ENCODE results near the gene CHTOP.
"Not testable (repeated sequence)": the region's sequence is repeated elsewhere in the genome, so short reads cannot be mapped to it uniquely, and the experiment has no call there.

Gene CHTOP

GRCh38 chr1:153633754-153634665 is at the start of gene CHTOP:
Gene CHTOP, plus strand, starts transcription at chr1:153634066. Its CDS starts 2,523 bp downstream, at chr1:153636589.
- DNase-seq, result peak; percentile 95

GRCh38 chr1:153585006-153585405 is 48.9 kb upstream of the CHTOP start:
- DNase-seq, result no peak

GRCh38 chr1:153586347-153586746 is 47.5 kb upstream of the CHTOP start:
- DNase-seq, result no peak

GRCh38 chr1:153587314-153587713 is 46.6 kb upstream of the CHTOP start:
- no peak for DNase-seq

- not testable (repeated sequence) for DNase-seq
Observed at GRCh38 chr1:153588033-153588432, 45.8 kb upstream of the CHTOP start.

GRCh38 chr1:153588482-153588881 is 45.4 kb upstream of the CHTOP start:
- DNase-seq, result no peak

- DNase-seq, result no peak
Observed at GRCh38 chr1:153592748-153593147, 41.1 kb upstream of the CHTOP start.

- no peak for DNase-seq
Observed at GRCh38 chr1:153597206-153597605, 36.7 kb upstream of the CHTOP start.

- DNase-seq, result peak; percentile 80
Observed at GRCh38 chr1:153598309-153599172, 35.3 kb upstream of the CHTOP start.

GRCh38 chr1:153599847-153600246 is 34.0 kb upstream of the CHTOP start:
- no peak for DNase-seq

GRCh38 chr1:153602749-153603148 is 31.1 kb upstream of the CHTOP start:
- DNase-seq, result no peak

GRCh38 chr1:153606194-153606593 is 27.7 kb upstream of the CHTOP start:
- DNase-seq, result no peak

GRCh38 chr1:153607381-153607780 is 26.5 kb upstream of the CHTOP start:
- DNase-seq, result no peak

GRCh38 chr1:153608089-153608682 is 25.7 kb upstream of the CHTOP start:
- no peak for DNase-seq

GRCh38 chr1:153608742-153609584 is 24.9 kb upstream of the CHTOP start:
- no peak for DNase-seq

GRCh38 chr1:153609585-153609907 is 24.3 kb upstream of the CHTOP start:
- DNase-seq, result no peak

GRCh38 chr1:153610334-153610733 is 23.5 kb upstream of the CHTOP start:
- DNase-seq, result no peak

GRCh38 chr1:153610811-153611301 is 23.0 kb upstream of the CHTOP start:
- DNase-seq, result no peak

GRCh38 chr1:153611356-153611755 is 22.5 kb upstream of the CHTOP start:
- no peak for DNase-seq

GRCh38 chr1:153612111-153612754 is 21.6 kb upstream of the CHTOP start:
- DNase-seq, result no peak

GRCh38 chr1:153612755-153613331 is 21.0 kb upstream of the CHTOP start, which contains the start of gene S100A16:
Gene S100A16, minus strand, starts transcription at chr1:153613137. Its CDS starts 4,986 bp downstream, at chr1:153608151.
- DNase-seq, result no peak
